Activated CD8-positive, alpha-beta memory T cell treated with anti-CD3 and anti-CD28 coated beads for 48 hours (primary cell): ENCODE results near the gene HOXB6.

Experiments
- DNase-seq, 3 experiments: peaks; one replicate each; pipeline ENCODE4 v3.0.0-alpha.2; 2020; ENCODE audit warnings: low read depth in 2 of 3, low spot score in 2 of 3

HOXB6 gene

DNA sequence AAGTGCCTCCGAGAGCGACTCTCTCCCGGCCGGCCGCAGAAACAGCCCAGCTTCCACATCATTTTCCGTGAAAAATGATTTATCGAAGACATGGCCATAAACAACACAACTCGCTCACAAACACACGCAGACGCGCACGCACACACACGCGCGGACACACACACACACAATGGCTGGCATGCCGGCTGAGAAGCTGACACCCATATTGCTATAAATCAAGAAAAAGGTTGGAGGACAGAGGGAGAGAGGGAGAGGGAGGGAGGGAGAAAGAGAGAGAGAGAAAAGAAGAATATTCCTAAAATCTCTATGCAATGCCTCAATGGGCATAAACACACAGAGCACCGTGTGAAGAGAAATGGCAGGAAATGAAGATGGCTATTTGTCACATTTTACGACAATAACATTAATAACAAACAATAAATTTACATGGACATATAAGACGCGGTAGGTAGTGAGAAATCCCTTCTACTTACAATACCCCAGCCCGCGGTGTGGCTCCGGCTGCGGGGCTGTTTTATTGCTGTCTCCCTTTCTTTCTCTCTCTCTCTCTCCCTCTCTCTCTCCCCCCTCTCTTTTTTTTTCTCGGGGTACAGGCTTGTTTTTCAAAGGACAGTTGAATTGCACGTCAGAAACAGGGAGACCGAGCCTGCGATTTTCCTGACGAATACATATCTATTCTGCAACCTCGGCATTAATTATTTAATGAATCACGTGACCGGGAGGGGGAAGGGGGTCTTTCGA is 36.1 kb downstream of the HOXB6 start:
- DNase-seq: no peak

DNA sequence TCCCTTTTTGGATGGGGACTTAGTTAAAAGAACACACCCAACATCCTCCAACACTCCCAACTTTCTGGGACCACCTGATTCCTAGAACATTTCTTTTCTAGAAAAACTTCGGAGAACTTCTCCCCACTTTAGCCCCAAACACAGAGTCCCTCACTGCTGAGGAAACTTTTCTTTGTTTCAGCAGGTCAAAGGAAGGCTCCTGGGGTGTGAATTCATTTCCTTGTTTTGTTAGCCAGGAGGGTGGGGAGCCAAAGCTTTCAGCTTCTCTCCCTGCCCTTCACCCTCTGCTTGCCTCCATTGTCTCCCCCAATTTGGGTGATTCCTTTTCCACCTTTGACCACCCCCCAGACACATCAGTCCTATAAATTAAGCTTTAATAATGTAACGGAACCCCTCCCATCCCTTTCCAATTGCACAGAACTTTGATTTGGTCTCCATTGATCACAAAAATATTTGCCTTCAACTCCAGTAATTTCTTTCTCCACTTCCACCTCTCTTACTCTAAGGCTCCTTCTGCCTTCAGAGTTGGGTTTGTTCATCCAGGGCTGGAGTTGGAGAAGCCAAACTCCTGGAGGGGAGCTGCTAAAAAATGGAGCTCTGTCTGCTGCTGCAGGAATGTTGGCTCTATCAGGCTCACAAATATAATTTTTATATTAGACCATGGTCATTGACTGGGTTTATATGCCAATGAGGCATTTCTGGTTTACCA is 37.0 kb downstream of the HOXB6 start:
- DNase-seq: no peak

DNA sequence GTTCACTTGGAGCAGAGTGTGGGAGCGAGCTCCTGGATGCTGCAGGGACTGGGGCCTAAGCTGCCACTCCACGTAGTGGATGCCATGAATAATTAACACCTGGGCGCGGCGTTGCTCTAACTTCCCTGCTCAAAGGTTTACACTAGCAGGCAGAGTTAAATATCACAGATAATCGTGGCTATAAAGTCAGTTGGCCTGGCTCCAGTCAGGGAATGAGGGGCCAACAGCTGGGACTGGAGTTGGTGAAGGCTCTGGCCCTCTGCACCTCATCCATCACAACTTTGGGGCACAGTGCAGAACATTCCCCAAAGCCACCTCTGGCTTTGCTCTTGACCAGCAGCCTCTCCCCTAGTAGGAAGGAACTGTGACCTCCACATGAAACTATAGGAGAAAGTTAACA is 37.6 kb downstream of the HOXB6 start:
- no peak for DNase-seq

- DNase-seq: no peak
Observed at GRCh38 chr17:48566717-48567116, 38.1 kb downstream of the HOXB6 start.

GRCh38 chr17:48565925-48566710 is 38.7 kb downstream of the HOXB6 start:
- DNase-seq: no peak

DNA sequence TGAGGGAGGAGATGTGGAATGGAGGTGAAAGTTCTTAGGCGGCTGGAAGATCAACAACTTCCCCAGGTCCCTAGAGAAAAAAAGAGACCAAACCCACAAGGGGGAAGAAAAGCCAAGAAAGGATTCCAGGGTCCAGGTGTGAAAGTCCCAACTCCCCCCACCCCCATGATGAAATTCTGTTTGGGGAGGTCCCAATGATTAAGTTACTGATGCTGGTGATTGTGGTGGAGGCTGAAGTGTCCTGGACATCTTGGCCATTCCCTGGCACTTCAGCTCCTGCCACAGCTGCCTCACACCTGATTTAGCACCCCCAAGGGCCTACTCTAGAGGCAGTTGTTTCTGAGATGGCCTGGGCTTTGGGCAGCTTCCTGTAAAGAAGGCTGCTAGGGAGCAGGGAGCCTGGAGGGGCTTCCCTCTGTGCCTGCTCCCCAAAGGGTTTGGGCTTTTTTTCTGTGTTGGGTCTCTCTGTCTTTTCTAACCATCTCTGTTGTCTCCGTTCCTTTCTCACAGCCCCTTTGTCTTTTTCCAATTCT is 39.7 kb downstream of the HOXB6 start:
- no peak for DNase-seq

DNA sequence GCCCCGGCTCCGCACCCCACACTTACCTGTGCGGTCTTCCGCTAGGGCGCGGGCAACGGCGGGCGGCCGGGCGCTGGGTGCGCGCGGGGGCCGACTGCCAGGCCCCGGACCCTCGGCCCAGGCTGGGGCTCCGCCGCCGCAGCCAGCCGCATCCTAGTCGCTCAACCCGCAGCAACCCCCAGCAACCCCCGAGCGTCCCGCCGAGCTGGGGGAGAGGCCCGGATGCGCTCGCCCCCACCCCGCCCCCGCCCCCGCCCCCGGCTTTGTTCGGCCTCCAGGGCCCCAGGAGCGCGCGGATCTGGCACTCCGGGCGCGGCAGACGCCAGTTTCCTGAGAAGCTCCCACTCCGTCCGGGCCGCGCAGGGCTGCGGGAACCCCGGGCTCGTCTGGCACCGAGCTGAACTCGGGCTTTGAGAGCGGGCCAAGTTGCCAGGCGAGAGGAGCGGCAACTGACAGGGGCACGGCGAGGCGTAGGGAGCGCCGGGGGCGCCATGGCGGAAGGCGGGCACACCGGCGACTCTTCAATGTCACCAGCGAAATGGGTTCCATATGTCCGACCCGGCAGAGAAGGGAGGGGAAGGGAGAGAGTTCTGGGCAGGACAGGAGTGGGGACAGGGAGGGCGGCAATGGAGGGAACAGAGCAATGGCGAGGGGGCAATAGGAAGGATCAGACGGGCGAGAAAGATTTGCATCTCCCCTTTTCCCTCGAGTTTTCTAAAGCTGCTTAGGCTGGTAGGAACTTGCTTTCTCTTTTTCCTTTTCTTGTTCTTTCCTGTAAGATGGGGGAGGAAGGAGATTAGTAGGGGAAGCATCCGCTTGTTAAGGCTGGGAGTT is 40.4 kb downstream of the HOXB6 start:
- no peak for DNase-seq

- no peak for DNase-seq
Observed at GRCh38 chr17:48563867-48564187, 41.0 kb downstream of the HOXB6 start.

GRCh38 chr17:48563385-48563838 is 41.4 kb downstream of the HOXB6 start:
- no peak for DNase-seq

GRCh38 chr17:48562934-48563333 is 41.9 kb downstream of the HOXB6 start:
- no peak for DNase-seq

- DNase-seq: no peak
Observed at GRCh38 chr17:48561884-48562810, 42.6 kb downstream of the HOXB6 start.

GRCh38 chr17:48559840-48560817 is 44.7 kb downstream of the HOXB6 start:
- no peak for DNase-seq

DNA sequence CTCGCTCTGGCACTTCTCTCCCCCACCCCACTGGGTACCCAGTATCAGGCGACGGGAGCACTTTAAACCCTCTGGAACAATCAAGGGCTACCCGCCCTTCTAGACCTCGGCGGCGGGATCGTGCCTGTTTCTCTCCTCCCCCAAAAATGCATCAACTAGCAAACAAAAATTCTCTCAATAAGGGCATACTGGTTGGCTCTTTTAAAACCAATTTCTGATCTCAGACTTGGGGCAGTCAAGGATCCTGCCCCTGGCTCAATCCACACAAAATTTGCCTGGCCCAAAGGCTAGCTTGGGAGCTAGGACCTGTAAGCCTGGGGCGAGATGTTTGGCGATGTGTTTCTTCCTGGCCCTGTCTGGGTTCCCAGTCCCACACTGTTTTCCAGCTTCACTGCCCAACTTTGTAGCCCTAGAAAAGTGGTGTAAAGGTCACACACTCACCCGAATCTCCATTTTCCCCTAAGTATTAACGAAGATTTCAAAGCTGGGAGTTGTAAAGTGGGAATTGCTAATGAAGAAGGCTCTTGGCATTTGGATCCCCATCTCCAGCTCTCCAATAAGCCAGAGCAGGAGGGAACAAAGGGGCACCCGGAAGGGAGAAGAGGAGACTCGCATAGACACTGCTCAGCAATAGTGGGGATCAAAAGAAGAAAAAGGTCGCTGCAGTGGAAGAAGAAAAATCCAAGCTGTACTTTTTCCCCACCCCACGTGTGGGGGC is 45.5 kb downstream of the HOXB6 start:
- no peak for DNase-seq

DNA sequence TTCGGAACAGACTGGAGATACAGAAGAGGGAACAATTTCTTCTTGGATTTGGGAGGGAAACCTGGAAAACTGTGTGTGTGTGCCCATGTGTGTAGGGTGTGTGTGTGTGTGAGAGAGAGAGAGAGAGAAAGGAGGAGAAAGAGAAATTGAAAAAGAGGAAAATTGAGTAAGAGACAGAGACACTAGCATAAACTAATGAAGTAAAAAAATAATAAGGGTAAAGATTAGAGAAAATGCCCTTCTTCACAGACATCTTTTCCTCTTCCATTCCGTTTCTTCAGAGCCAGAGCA is 46.0 kb downstream of the HOXB6 start:
- no peak for DNase-seq

DNA sequence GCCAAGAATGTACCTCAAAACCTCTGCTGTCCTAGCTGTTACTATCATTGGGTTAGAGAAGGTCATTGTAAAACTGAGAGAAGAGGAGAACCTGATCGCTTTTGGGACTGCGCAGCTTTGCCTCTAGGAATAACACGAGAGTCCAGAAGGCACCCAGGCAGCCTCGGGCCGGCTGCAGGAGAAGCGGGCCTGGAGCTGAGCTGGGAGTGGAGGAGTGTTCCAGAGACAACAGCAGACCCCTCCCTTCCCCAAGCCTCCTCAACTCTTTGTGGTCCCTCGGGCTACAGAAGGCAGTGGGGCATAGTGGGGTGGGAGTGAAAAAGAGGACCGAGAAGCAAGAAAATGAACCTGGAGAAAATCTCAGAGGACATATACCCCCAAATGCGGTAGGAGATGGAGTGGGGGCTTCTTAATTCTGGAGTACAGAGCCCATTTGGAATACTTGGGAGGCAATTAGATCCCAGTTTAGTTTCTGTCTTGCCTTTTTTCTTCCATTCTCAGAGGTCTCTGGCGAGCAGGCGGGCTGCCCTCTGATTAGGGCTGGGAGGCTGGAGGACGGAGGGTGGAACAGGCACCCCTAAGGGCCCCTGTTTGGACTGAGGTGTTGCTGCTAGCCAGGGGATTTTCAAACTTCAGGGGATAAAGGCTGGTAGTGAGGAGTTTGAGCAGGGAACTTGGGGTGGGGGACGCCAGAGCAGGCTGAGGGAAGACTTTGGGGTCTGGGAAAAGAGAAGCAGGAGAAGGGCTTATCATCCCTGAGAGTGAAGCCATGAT is 46.5 kb downstream of the HOXB6 start:
- DNase-seq: no peak

DNA sequence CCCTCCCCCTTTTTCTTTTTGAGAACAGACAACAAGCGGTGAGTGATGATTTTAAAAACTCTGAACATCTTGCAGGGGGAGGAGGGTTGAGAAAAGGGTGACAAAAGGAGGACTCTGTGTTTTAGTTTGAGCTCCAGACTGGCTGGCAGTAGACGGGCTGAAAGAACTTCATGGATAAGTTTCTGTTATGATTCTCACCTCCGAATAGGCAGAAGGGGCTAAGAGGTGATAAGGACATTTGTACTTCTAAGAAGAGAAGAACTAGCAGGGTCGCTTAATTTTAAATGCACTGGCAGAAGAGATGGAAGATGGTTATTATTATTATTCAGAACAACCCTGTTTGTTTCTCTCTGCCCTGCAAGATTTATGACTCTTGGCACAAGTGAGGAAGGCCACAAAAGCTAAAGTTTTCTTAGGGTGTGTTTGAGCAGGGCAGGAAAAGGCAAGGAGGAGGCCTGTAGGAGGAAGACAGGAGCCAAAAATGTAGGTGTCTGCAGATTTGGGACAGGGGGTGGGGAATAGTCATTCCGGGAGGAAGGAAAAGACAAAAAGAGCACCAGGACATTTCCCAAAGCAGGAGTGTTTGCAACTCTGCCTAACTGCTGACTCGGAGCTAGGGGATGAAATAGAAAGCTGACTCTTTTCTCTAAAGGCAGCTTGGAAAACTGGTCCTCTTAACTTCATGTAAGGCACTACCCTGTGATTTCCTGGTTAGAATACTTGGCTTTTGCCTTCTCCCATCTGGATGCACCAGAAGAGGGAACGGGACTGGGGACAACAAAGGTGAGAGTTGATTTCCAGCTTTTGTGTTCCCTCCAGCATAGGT is 48.0 kb downstream of the HOXB6 start:
- no peak for DNase-seq

- DNase-seq: no peak
Observed at GRCh38 chr17:48556229-48556575, 48.6 kb downstream of the HOXB6 start.
